ENCODE data around the gene EPB41L5. TPM values are rescaled to one million over a fixed set of nuclear protein-coding genes. Genes with fewer than 3 reads are reported as not detected.

EPB41L5 gene
- total RNA-seq, 1 donor: 16.8 TPM

DNA sequence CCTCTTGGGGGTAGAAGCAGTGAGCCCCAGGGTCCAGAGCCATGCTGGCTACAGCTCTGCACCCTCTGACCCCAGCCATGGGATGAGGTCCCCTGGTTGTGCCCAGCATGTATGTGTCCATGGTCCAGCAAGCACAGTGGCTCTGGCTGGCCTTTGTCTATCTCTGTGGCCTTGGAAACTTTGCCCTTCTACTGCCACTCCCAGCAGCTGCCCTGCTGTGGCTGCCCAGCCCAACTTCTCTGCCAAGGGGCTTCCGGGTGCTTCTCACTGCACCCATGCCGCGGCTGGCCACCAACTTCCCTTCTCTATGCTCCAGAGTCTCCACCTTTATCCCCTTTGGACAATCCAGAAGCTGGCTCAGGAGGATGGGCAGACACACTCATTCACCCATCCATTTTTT lies 191.5 kb downstream of the EPB41L5 start:
- H3K4me3 ChIP-seq (ENCODE audit: low read depth, low read length): no peak overlapping the region
- TF ChIP-seq, protein P1, sequence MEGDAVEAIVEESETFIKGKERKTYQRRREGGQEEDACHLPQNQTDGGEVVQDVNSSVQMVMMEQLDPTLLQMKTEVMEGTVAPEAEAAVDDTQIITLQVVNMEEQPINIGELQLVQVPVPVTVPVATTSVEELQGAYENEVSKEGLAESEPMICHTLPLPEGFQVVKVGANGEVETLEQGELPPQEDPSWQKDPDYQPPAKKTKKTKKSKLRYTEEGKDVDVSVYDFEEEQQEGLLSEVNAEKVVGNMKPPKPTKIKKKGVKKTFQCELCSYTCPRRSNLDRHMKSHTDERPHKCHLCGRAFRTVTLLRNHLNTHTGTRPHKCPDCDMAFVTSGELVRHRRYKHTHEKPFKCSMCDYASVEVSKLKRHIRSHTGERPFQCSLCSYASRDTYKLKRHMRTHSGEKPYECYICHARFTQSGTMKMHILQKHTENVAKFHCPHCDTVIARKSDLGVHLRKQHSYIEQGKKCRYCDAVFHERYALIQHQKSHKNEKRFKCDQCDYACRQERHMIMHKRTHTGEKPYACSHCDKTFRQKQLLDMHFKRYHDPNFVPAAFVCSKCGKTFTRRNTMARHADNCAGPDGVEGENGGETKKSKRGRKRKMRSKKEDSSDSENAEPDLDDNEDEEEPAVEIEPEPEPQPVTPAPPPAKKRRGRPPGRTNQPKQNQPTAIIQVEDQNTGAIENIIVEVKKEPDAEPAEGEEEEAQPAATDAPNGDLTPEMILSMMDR (IDR thresholded peaks at IDR 0.05; ENCODE audit: insufficient read depth, low read length): no peak
- no peak for DNase-seq (ENCODE audit: low read depth)

DNA sequence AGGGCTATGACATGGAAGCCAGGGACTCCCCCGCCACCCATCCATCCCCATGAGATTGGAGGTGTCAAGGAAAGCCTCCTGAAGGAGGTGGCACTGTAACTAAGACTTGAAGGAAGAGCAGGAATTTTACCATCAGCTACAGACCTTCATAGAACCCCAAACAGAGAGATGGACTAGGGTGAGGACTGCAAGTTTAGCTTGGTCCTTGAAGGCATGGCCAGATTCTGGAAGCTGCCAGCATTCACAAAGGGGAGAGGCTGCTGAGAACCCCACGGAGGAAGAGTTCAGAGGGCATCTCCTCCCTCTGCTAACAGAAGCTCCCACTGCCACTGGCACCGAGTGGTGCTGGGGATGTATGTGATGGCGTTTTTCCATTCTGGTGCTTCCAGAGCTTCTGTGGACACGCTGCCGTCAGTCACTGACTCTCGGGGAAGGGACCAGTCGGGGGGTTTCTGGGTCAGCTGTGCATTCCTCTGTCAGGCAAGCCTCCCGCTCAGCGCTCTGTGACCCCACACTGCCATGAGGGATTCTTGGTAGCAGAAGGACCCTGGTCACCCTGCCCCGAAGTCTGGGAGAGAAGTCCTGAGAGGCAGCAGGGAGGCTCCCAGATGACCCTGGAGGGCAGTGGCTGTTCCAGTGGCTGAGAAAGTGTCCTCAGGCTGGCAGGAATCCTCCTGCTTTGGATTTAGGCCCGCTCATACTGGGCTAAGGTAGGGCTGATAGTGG lies 192.2 kb downstream of the EPB41L5 start:
- no peak overlapping the region for H3K4me3 ChIP-seq (ENCODE audit: low read depth, low read length)
- TF ChIP-seq, protein P1 (IDR thresholded peaks at IDR 0.05; ENCODE audit: insufficient read depth, low read length): no peak
- no peak for DNase-seq (ENCODE audit: low read depth)

DNA sequence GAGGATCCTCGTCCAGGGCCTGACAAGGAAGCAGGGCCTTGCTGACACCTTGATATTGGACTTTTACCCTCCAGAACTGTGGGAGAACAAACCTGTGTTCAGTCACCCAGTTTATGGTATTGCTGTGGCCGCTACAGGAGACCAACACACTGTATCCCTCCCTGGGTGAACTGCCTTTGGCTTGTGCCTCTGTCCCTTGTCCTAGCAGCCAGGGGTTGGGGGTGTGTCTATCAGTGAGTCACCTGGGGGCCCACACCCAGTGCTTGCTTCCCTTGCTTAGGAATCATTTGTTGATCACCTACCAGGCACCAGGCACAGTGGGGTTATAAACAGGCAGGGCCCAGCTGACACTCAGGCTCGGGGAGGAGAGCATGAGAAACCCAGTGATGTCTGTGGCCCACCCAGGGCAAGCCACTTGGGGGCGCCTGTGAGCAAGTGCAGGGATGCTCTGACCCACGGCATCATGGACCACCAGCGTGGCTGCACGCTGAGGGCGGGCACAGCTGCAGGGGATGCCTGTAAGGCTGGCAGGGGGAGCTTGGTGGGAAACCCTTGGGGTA lies 193.2 kb downstream of the EPB41L5 start:
- H3K4me3 ChIP-seq (ENCODE audit: low read depth, low read length): no peak overlapping the region
- TF ChIP-seq, protein P1 (IDR thresholded peaks at IDR 0.05; ENCODE audit: insufficient read depth, low read length): peak; percentile 37
- no peak for DNase-seq (ENCODE audit: low read depth)

DNA sequence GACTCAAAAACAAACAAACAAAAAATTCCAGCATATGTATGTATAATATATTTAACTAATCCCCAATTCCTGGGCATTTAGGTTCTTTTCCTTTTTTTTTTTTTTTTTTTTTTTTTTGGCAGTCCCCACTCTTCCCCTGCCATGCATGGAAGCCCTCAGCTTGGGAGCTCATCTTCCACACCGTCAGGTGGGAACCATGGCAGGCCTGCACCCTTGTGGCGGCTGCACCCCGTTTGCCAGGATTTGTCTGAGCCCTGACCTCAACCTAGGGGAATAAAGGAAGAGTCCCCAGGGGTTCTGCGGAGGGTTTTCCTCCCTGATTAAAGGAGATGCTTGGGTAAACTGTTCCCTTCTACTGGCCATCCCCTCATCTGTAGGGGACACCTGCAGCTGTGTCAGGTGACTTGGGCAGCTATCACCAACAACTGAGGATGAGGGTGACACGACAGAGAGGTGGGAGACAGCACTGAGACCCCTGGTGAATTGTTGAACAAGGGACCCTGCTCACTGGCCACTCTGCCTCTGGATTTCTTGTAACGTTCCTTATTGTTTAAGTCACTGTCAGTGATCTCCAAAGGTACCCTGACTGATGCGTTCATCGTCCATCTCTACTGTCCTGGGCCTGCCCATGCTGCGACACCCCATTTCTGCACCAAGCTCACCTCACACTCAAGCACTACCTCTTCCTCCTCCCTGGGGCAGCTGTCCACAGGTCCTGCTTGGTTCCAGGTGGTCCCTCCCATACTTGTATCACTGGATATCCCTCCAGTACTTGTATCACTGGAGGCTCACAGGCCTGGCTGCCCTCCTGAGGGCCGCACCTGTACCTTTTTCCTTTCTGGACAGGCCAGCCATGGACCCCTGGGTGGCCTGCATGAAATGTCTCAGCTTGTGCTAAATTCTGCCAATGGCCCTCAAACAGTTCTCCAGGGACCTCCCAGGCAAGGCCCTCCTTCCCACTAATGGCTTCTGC lies 195.8 kb downstream of the EPB41L5 start:
- no peak overlapping the region for H3K4me3 ChIP-seq (ENCODE audit: low read depth, low read length)
- no peak for DNase-seq (ENCODE audit: low read depth)
- TF ChIP-seq, protein P1 (IDR thresholded peaks at IDR 0.05; ENCODE audit: insufficient read depth, low read length): no peak

DNA sequence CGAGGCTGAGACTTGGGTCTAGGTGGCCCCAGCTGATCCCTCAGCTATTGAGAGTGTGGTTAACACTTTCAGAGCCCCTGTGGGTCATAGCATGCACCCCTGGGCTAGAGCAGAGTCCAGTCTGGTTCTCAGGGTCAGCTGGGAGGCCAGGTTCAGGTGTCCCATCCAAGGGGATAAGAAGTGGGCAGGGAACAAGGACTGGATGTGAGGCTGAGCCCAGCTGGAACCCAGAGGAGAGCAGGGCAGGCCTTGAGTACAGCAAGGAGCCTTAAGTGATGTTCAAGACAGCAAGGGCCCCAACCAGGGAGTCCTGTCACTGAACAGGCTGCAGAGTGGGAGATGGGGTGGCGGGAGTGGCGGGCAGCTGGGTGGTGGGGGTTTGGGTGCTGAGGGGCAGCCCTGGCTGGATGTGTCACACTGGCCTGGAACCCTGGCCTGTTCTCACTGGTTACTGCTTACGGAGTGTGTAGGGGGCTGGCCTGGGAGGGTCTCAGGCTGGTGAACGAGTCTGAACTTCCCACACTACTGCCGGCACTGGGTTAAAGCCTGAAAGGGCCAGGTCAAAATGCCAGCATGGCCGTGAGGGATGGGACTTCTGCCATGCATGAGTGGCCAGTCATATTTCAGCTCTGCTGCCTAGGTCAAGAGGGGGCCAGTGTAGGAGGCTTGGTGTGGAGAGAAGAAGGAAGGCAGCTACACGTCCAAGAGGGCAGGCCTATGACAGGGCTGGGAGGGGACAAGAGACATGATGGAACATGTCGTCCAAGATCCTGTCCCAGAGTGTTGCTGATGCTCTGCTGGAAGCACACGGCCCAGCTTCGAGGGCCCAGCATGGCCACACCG lies 196.8 kb downstream of the EPB41L5 start:
- DNase-seq (ENCODE audit: low read depth): no peak
- TF ChIP-seq, protein P1 (IDR thresholded peaks at IDR 0.05; ENCODE audit: insufficient read depth, low read length): no peak
- H3K4me3 ChIP-seq (ENCODE audit: low read depth, low read length): no peak overlapping the region

DNA sequence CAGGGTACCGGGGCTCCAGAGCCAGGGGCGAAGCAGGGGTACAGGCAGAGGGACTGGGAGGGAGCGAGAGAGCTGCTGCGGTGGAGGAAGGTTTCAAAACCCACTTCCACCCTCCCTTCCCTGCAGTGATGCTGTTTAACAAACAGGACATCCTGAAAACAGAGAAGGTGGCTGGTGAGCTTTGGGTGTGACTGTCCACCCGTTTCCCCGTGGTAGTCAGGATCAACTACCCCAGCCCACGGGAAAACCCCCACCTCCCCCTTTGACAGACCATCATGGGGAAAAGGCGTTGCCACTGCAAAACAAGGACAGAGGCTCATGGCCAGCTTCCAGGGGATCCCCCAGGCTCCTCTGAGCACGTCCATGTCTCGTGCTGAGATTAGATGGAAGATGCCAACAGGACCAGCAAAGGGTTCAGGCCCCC lies 197.4 kb downstream of the EPB41L5 start:
- TF ChIP-seq, protein P1 (IDR thresholded peaks at IDR 0.05; ENCODE audit: insufficient read depth, low read length): no peak
- no peak overlapping the region for H3K4me3 ChIP-seq (ENCODE audit: low read depth, low read length)
- no peak for DNase-seq (ENCODE audit: low read depth)
